Activated T-cell treated with anti-CD3 and anti-CD28 coated beads, Interleukin-2, amount 50 U/mL, for 4 hours (primary cell): ENCODE results near the gene MYO15A. TPM values are rescaled to one million over a fixed set of nuclear protein-coding genes. Genes with fewer than 3 reads are reported as not detected.
"Not testable (repeated sequence)": the region's sequence is repeated elsewhere in the genome, so short reads cannot be mapped to it uniquely, and the experiment has no call there.

ENCODE experiments used
- ATAC-seq, 2 donors: fragments of 200-7000 bp; cut with Tn5 transposase; one replicate each; pipeline ENCODE4 v1.10.0; 2021
- DNase-seq: peaks from one replicate; pipeline ENCODE4 v3.0.0-alpha.2; 2020
- H3K27me3 Mint-ChIP-seq: one replicate; pipeline ENCODE4 v1.8.0; 2021; ENCODE audit warnings: low read depth, mixed read lengths
- H3K36me3 Mint-ChIP-seq: one replicate; pipeline ENCODE4 v1.8.0; 2022; ENCODE audit warnings: mixed read lengths; ENCODE audit not compliant: insufficient read depth
- H3K4me1 Mint-ChIP-seq: one replicate; pipeline ENCODE4 v1.8.0; 2021; ENCODE audit warnings: low read depth, mixed read lengths
- H3K4me3 Mint-ChIP-seq: one replicate; pipeline ENCODE4 v1.8.0; 2021; ENCODE audit warnings: mild to moderate bottlenecking, moderate library complexity, mixed read lengths
- H3K9me3 Mint-ChIP-seq: one replicate; pipeline ENCODE4 v1.8.0; 2021; ENCODE audit warnings: mixed read lengths
- total RNA-seq, 3 donors: library from RNA; stranded (reverse); gene quantifications; one replicate each; pipeline ENCODE4 v1.2.1, GENCODE V29; 2021

MYO15A gene
- total RNA-seq, 3 donors from 2014 or later = 0.11 to 0.24 (median 0.23) TPM

- H3K36me3 Mint-ChIP-seq = peaks cover 29% of the 10 kb centered on the region
- no peak overlapping the region for H3K4me3 Mint-ChIP-seq
- peaks cover 50% of the 10 kb centered on the region for H3K4me1 Mint-ChIP-seq
- H3K9me3 Mint-ChIP-seq = no peaks in the 10 kb centered on the region
- DNase-seq (no peak), ATAC-seq (no peak)
- H3K27me3 Mint-ChIP-seq = no peaks in the 10 kb centered on the region
Observed at GRCh38 chr17:18198530-18198929, 90.0 kb downstream of the MYO15A start.

- Mint-ChIP-seq H3K4me3 (no peak overlapping the region), H3K4me1 (peaks cover 33% of the 10 kb centered on the region), H3K9me3 (no peaks in the 10 kb centered on the region), H3K36me3 (peaks cover 17% of the 10 kb centered on the region), H3K27me3 (no peaks in the 10 kb centered on the region)
- ATAC-seq (no peak), DNase-seq (no peak)
Observed at GRCh38 chr17:18201108-18201507, 92.6 kb downstream of the MYO15A start.

- no peak overlapping the region for H3K4me3 Mint-ChIP-seq
- no peaks in the 10 kb centered on the region for H3K27me3 Mint-ChIP-seq
- H3K9me3 Mint-ChIP-seq = no peaks in the 10 kb centered on the region
- no peak for DNase-seq
- ATAC-seq = no peak
- H3K4me1 Mint-ChIP-seq = peaks cover 18% of the 10 kb centered on the region
- H3K36me3 Mint-ChIP-seq = peaks cover 11% of the 10 kb centered on the region
Observed at GRCh38 chr17:18203308-18203707, 94.8 kb downstream of the MYO15A start.

GRCh38 chr17:18205861-18206260 lies 97.3 kb downstream of the MYO15A start:
- H3K4me1 Mint-ChIP-seq = peaks cover under 1% of the 10 kb centered on the region
- no peaks in the 10 kb centered on the region for H3K27me3 Mint-ChIP-seq
- peaks cover 20% of the 10 kb centered on the region for H3K36me3 Mint-ChIP-seq
- DNase-seq (no peak), ATAC-seq (no peak)
- H3K4me3 Mint-ChIP-seq = no peak overlapping the region
- no peaks in the 10 kb centered on the region for H3K9me3 Mint-ChIP-seq

- DNase-seq = no peak
- ATAC-seq = no peak
- H3K9me3 Mint-ChIP-seq = no peaks in the 10 kb centered on the region
- peaks cover 20% of the 10 kb centered on the region for H3K36me3 Mint-ChIP-seq
- no peaks in the 10 kb centered on the region for H3K4me1 Mint-ChIP-seq
- H3K4me3 Mint-ChIP-seq = no peak overlapping the region
- no peaks in the 10 kb centered on the region for H3K27me3 Mint-ChIP-seq
Observed at GRCh38 chr17:18206962-18207361, 98.4 kb downstream of the MYO15A start.

GRCh38 chr17:18208092-18208491 lies 99.5 kb downstream of the MYO15A start:
- no peak overlapping the region for H3K4me3 Mint-ChIP-seq
- ATAC-seq (no peak), DNase-seq (no peak)
- H3K36me3 Mint-ChIP-seq = peaks cover 20% of the 10 kb centered on the region
- H3K9me3 Mint-ChIP-seq = no peaks in the 10 kb centered on the region
- no peaks in the 10 kb centered on the region for H3K27me3 Mint-ChIP-seq
- H3K4me1 Mint-ChIP-seq = no peaks in the 10 kb centered on the region

GRCh38 chr17:18213666-18214270 lies 105.2 kb downstream of the MYO15A start:
- H3K36me3 Mint-ChIP-seq = peaks cover 12% of the 10 kb centered on the region
- ATAC-seq = no peak
- DNase-seq = no peak
- no peaks in the 10 kb centered on the region for H3K4me1 Mint-ChIP-seq
- no peak overlapping the region for H3K4me3 Mint-ChIP-seq
- no peaks in the 10 kb centered on the region for H3K9me3 Mint-ChIP-seq
- H3K27me3 Mint-ChIP-seq = no peaks in the 10 kb centered on the region

GRCh38 chr17:18216906-18217305 lies 108.3 kb downstream of the MYO15A start:
- not testable (repeated sequence) for H3K36me3 Mint-ChIP-seq, H3K27me3 Mint-ChIP-seq, H3K9me3 Mint-ChIP-seq, H3K4me3 Mint-ChIP-seq, ATAC-seq, DNase-seq, H3K4me1 Mint-ChIP-seq

- Mint-ChIP-seq H3K4me3 (no peak overlapping the region), H3K27me3 (no peaks in the 10 kb centered on the region), H3K36me3 (no peaks in the 10 kb centered on the region), H3K4me1 (no peaks in the 10 kb centered on the region), H3K9me3 (no peaks in the 10 kb centered on the region)
- peak; percentile 68 for DNase-seq
- ATAC-seq = peak; percentile 92 to 95
Observed at GRCh38 chr17:18217412-18218015, 109.0 kb downstream of the MYO15A start.

- Mint-ChIP-seq H3K4me3 (no peak overlapping the region), H3K4me1 (no peaks in the 10 kb centered on the region), H3K27me3 (no peaks in the 10 kb centered on the region), H3K36me3 (no peaks in the 10 kb centered on the region), H3K9me3 (no peaks in the 10 kb centered on the region)
- ATAC-seq (no peak), DNase-seq (no peak)
Observed at GRCh38 chr17:18218756-18219415, 110.3 kb downstream of the MYO15A start.

- Mint-ChIP-seq H3K27me3 (no peaks in the 10 kb centered on the region), H3K9me3 (no peaks in the 10 kb centered on the region), H3K4me3 (no peak overlapping the region), H3K36me3 (no peaks in the 10 kb centered on the region), H3K4me1 (peaks cover 27% of the 10 kb centered on the region)
- DNase-seq (no peak), ATAC-seq (no peak)
Observed at GRCh38 chr17:18224053-18224386, 115.5 kb downstream of the MYO15A start.

GRCh38 chr17:18224387-18225120 lies 116.0 kb downstream of the MYO15A start:
- no peaks in the 10 kb centered on the region for H3K9me3 Mint-ChIP-seq
- H3K36me3 Mint-ChIP-seq = no peaks in the 10 kb centered on the region
- H3K4me3 Mint-ChIP-seq = peak overlapping the region; percentile 71
- no peaks in the 10 kb centered on the region for H3K27me3 Mint-ChIP-seq
- ATAC-seq = no peak
- H3K4me1 Mint-ChIP-seq = peaks cover 27% of the 10 kb centered on the region
- DNase-seq = no peak

GRCh38 chr17:18225121-18225641 lies 116.6 kb downstream of the MYO15A start, which contains the start of gene LLGL1:
Gene LLGL1 (plus strand): TSS chr17:18225635. CDS start chr17:18225683, 48 bp downstream.
- H3K9me3 Mint-ChIP-seq = no peaks in the 10 kb centered on the region
- H3K27me3 Mint-ChIP-seq = no peaks in the 10 kb centered on the region
- ATAC-seq = peak; percentile 97 to 99
- H3K4me1 Mint-ChIP-seq = peaks cover 27% of the 10 kb centered on the region
- no peaks in the 10 kb centered on the region for H3K36me3 Mint-ChIP-seq
- peak; percentile 94 for DNase-seq
- H3K4me3 Mint-ChIP-seq = peak within 1 kb of the TSS; percentile 94

GRCh38 chr17:18225642-18226283 lies 117.2 kb downstream of the MYO15A start:
- H3K36me3 Mint-ChIP-seq = no peaks in the 10 kb centered on the region
- DNase-seq (no peak), ATAC-seq (peak; percentile 46 to 48)
- H3K9me3 Mint-ChIP-seq = no peaks in the 10 kb centered on the region
- no peaks in the 10 kb centered on the region for H3K27me3 Mint-ChIP-seq
- H3K4me3 Mint-ChIP-seq = peak overlapping the region; percentile 94
- peaks cover 27% of the 10 kb centered on the region for H3K4me1 Mint-ChIP-seq
